SK-N-SH treated with all-trans-retinoic acid at 6 μM for 48 hours (cell line): ENCODE results near the gene ZNF488.

ENCODE experiments used
- ATAC-seq: fragments of 200-7000 bp; cut with Tn5 transposase; 3 replicates; pipeline ENCODE4 v1.9.1; 2020; ENCODE audit warnings: mild to moderate bottlenecking, moderate library complexity
- ARNTL ChIP-seq: fragments of 450-650 bp; formaldehyde crosslinking; IDR thresholded peaks from 2 replicates; pipeline ENCODE4 v1.5.0; 2020; ENCODE audit warnings: low read depth, mild to moderate bottlenecking, moderate library complexity, borderline replicate concordance
- BACH2 ChIP-seq: fragments of 250-450 bp; sonication (Bioruptor Pico); IDR thresholded peaks from 2 replicates; pipeline ENCODE4 v1.9.0; 2021; ENCODE audit warnings: mild to moderate bottlenecking, borderline replicate concordance
- CREB5 ChIP-seq: fragments of 250-450 bp; sonication (Bioruptor Pico); IDR thresholded peaks from 2 replicates; pipeline ENCODE4 v1.5.1; 2020; ENCODE audit warnings: low read depth, mild to moderate bottlenecking, moderate library complexity
- CSDC2 ChIP-seq: fragments of 250-450 bp; sonication (Bioruptor Pico); IDR thresholded peaks from 2 replicates; pipeline ENCODE4 v1.5.0; 2020; ENCODE audit warnings: mild to moderate bottlenecking, moderate library complexity
- CSRNP3 ChIP-seq: fragments of 250-450 bp; sonication (Bioruptor Pico); IDR thresholded peaks from 2 replicates; pipeline ENCODE4 v1.5.1; 2021; ENCODE audit warnings: mild to moderate bottlenecking, moderate library complexity
- ESRRG ChIP-seq: fragments of 250-450 bp; sonication (Bioruptor Pico); IDR thresholded peaks from 2 replicates; pipeline ENCODE4 v1.6.1; 2021; ENCODE audit warnings: mild to moderate bottlenecking
- ISL1 ChIP-seq: fragments of 250-450 bp; sonication (Bioruptor Pico); IDR thresholded peaks from 2 replicates; pipeline ENCODE4 v2.1.2; 2022; ENCODE audit warnings: mild to moderate bottlenecking, moderate library complexity
- OSR1 ChIP-seq: fragments of 250-450 bp; sonication (Bioruptor Pico); IDR thresholded peaks from 2 replicates; pipeline ENCODE4 v1.8.0; 2022; ENCODE audit warnings: moderate library complexity, mild to moderate bottlenecking, inconsistent platforms
- PATZ1 ChIP-seq: fragments of 250-450 bp; sonication (Bioruptor Pico); IDR thresholded peaks from 2 replicates; pipeline ENCODE4 v1.8.0; 2020; ENCODE audit warnings: mild to moderate bottlenecking, moderate library complexity, borderline replicate concordance
- POU6F1 ChIP-seq: fragments of 250-450 bp; sonication (Bioruptor Pico); IDR thresholded peaks from 2 replicates; pipeline ENCODE4 v1.8.0; 2021; ENCODE audit warnings: low read depth, mild to moderate bottlenecking, moderate library complexity, borderline replicate concordance
- PPARA ChIP-seq: fragments of 250-450 bp; sonication (Bioruptor Pico); IDR thresholded peaks from 2 replicates; pipeline ENCODE4 v1.5.0; 2020; ENCODE audit warnings: mild to moderate bottlenecking, borderline replicate concordance
- RARB ChIP-seq: fragments of 250-450 bp; sonication (Bioruptor Pico); IDR thresholded peaks from 2 replicates; pipeline ENCODE4 v1.8.0; 2021; ENCODE audit warnings: mild to moderate bottlenecking, moderate library complexity
- SNAI2 ChIP-seq: fragments of 250-450 bp; sonication (Bioruptor Pico); IDR thresholded peaks from 2 replicates; pipeline ENCODE4 v1.5.0; 2020; ENCODE audit warnings: mild to moderate bottlenecking, moderate library complexity
- TCF4 ChIP-seq: fragments of 250-450 bp; sonication (Bioruptor Pico); IDR thresholded peaks from 2 replicates; pipeline ENCODE4 v1.8.0; 2021; ENCODE audit warnings: mild to moderate bottlenecking, moderate library complexity, borderline replicate concordance
- TOX ChIP-seq: fragments of 250-450 bp; sonication (Bioruptor Pico); IDR thresholded peaks from 2 replicates; pipeline ENCODE4 v1.8.0; 2021; ENCODE audit warnings: mild to moderate bottlenecking, moderate library complexity, borderline replicate concordance
- TSHZ2 ChIP-seq: fragments of 250-450 bp; sonication (Bioruptor Pico); IDR thresholded peaks from 2 replicates; pipeline ENCODE4 v1.5.0; 2020; ENCODE audit warnings: mild to moderate bottlenecking, moderate library complexity
- ZC3H10 ChIP-seq: fragments of 250-450 bp; sonication (Bioruptor Pico); IDR thresholded peaks from 2 replicates; pipeline ENCODE4 v1.5.1; 2021; ENCODE audit warnings: mild to moderate bottlenecking, moderate library complexity
- ZFP3 ChIP-seq: fragments of 250-450 bp; sonication (Bioruptor Pico); IDR thresholded peaks from 2 replicates; pipeline ENCODE4 v1.5.0; 2020; ENCODE audit warnings: mild to moderate bottlenecking, moderate library complexity
- ZFP30 ChIP-seq: fragments of 450-650 bp; formaldehyde crosslinking; IDR thresholded peaks from 2 replicates; pipeline ENCODE4 v1.5.0; 2022; ENCODE audit warnings: mild to moderate bottlenecking, moderate library complexity
- ZNF70 ChIP-seq: fragments of 450-650 bp; formaldehyde crosslinking; IDR thresholded peaks from 2 replicates; pipeline ENCODE4 v1.5.0; 2020; ENCODE audit warnings: mild to moderate bottlenecking, moderate library complexity
- ZNF8 ChIP-seq: fragments of 450-650 bp; formaldehyde crosslinking; IDR thresholded peaks from 2 replicates; pipeline ENCODE4 v1.5.0; 2020; ENCODE audit warnings: mild to moderate bottlenecking, moderate library complexity

Gene ZNF488

GRCh38 chr10:47378183-47378510, 5.9 kb downstream of the ZNF488 start:
- no peak for TF ChIP-seq TOX
- TF ChIP-seq ARNTL (CRISPR knock-in tag): no peak
- no peak for ATAC-seq

GRCh38 chr10:47376522-47377220, 7.4 kb downstream of the ZNF488 start:
- no peak for ATAC-seq
- TF ChIP-seq POU6F1: no peak
- TF ChIP-seq ZNF70 (CRISPR knock-in tag): no peak
- TF ChIP-seq ZNF8 (CRISPR knock-in tag): no peak
- no peak for TF ChIP-seq CSDC2
- no peak for TF ChIP-seq SNAI2 (CRISPR knock-in tag)
- no peak for TF ChIP-seq ISL1 (CRISPR knock-in tag)
- no peak for TF ChIP-seq PATZ1 (CRISPR knock-in tag)
- TF ChIP-seq BACH2: no peak
- TF ChIP-seq OSR1 (CRISPR knock-in tag): no peak
- no peak for TF ChIP-seq TOX
- TF ChIP-seq CSRNP3 (CRISPR knock-in tag): no peak
- no peak for TF ChIP-seq PPARA (CRISPR knock-in tag)
- no peak for TF ChIP-seq ZFP30 (CRISPR knock-in tag)
- no peak for TF ChIP-seq ESRRG (CRISPR knock-in tag)
- no peak for TF ChIP-seq ARNTL (CRISPR knock-in tag)
- no peak for TF ChIP-seq ZFP3 (CRISPR knock-in tag)
- TF ChIP-seq TCF4: no peak
- TF ChIP-seq TSHZ2 (CRISPR knock-in tag): no peak
- TF ChIP-seq RARB (CRISPR knock-in tag): no peak

- peak; percentile 49 for ATAC-seq
- TF ChIP-seq RARB (CRISPR knock-in tag) (no peak), CREB5 (no peak), ZFP30 (CRISPR knock-in tag) (no peak), BACH2 (no peak), ESRRG (CRISPR knock-in tag) (no peak), OSR1 (CRISPR knock-in tag) (no peak), CSDC2 (no peak), CSRNP3 (CRISPR knock-in tag) (no peak), TOX (no peak), ZNF8 (CRISPR knock-in tag) (no peak), ISL1 (CRISPR knock-in tag) (no peak), POU6F1 (no peak), TCF4 (no peak), ZFP3 (CRISPR knock-in tag) (no peak), ZNF70 (CRISPR knock-in tag) (no peak), PPARA (CRISPR knock-in tag) (no peak), ZC3H10 (no peak)
Observed at GRCh38 chr10:47374611-47375536, 9.2 kb downstream of the ZNF488 start.
